GM23338 (cell line): ENCODE data around the gene ATXN7L1.

Source experiments
- CREB1 ChIP-seq: fragments of 250-450 bp; sonication (Bioruptor Pico); IDR thresholded peaks from 2 replicates; pipeline ENCODE4 v1.5.0; 2020; ENCODE audit warnings: low read depth, mild to moderate bottlenecking, moderate library complexity
- CTCF ChIP-seq, 2 experiments: fragments of 200-600 bp in 1 of 2; sonication (generic) in 1 of 2; conservative IDR thresholded peaks; 2 replicates each; pipeline versions ENCODE4 v1.5.1 to v1.6.1; 2016 to 2017; ENCODE audit warnings: antibody characterized with exemption in 2 of 2, low read depth in 2 of 2, mild to moderate bottlenecking in 2 of 2, moderate library complexity in 1 of 2
- EZH2 ChIP-seq: fragments of 200-600 bp; sonication (generic); IDR thresholded peaks from one replicate; pipeline ENCODE4 v1.8.0; 2017; ENCODE audit warnings: antibody characterized with exemption, mild to moderate bottlenecking, low read depth; ENCODE audit not compliant: unreplicated experiment
- EZH2phosphoT487 ChIP-seq: fragments of 200-600 bp; sonication (generic); IDR thresholded peaks from one replicate; pipeline ENCODE4 v1.8.1; 2018; ENCODE audit warnings: antibody characterized with exemption; ENCODE audit not compliant: unreplicated experiment
- POLR2AphosphoS5 ChIP-seq: IDR thresholded peaks from 2 replicates; pipeline ENCODE4 v1.6.1; 2016; ENCODE audit warnings: antibody characterized with exemption, low read depth
- REST ChIP-seq: IDR thresholded peaks from one replicate; pipeline ENCODE4 v1.6.1; 2018; ENCODE audit warnings: antibody characterized with exemption; ENCODE audit not compliant: unreplicated experiment

GRCh38 chr7:105894131-105894530, 17.7 kb upstream of the ATXN7L1 start:
- TF ChIP-seq POLR2AphosphoS5: no peak
- TF ChIP-seq CTCF (conservative IDR thresholded peaks at IDR 0.05; ENCODE audit: low read depth in 2 of 2): no peak
- TF ChIP-seq EZH2: no peak
- no peak for TF ChIP-seq EZH2phosphoT487
- no peak for TF ChIP-seq CREB1 (CRISPR knock-in tag)
- no peak for TF ChIP-seq REST
